ENCODE results near the gene F5.

The F5 gene

GRCh38 chr1:169588112-169588511 is 1.8 kb upstream of the F5 start:
- DNase-seq = no peak

GRCh38 chr1:169586067-169586394 is 250 bp downstream of the F5 start:
- DNase-seq = no peak

GRCh38 chr1:169585181-169585580 is 1.1 kb downstream of the F5 start:
- no peak for DNase-seq

DNA sequence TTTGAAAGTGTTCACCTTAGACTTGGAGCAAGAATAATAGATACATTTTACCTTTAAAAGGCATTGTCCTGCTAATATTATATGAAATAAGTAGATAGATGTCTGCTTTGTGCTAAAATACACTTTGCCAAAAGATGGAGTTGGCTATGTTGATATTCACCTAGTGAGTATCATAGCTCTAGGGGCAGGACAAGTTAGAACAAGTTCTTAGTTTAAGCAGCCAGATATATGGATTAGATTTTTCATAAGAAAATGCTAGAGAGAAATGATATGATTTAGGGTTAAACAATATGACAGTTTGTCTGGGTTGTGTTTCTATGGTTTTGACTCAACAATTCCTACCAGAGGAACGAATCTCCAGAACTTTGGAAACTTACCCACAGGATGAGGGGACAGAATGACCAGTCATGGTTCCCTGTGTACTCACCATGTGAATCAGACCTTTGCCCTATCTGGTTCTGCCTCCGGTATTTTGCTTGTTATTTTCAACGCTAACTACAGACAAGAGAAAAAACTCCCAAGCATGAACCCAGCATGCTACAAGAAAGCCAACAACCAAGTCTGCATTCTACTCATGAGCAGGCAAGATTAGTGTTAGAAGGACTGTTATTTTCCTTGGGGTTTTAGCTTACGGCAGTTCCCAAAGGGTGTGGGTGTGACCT is 1.7 kb downstream of the F5 start:
- DNase-seq = no peak

DNA sequence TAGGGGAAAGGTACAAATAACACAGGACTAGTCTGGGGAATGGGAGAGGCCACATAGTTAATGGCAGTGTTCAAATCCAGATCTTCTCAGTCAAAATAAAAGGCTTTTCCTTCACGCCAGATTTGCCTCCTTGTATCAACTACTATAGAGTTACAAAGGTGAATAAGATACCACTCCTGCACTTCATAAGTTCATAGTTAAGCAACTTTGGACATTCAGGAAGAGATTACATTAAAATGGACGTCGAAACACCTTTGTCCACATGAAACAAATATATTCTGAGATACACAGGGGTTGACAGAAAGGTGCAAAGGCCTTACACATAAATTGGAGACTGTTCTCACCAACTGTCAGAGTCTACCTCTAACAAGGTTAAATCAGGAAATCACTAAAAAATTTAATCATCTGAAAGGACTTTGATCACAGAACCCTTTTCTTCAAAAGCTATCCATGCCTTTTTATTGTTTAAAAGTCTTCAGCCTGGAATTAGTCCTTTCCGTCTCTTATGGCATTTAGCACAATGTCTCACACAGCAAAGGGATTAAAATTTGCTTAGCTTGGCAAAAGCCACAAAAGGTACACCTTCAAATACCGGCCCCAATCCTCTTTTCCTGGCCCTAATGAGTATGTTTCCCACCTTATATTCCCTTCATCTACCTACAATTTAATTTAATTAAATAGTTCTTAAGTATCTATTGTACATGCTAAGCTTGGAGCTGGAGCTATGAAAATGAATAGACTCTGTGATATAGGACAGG is 8.1 kb downstream of the F5 start:
- DNase-seq = no peak

GRCh38 chr1:169576935-169577331 is 9.3 kb downstream of the F5 start:
- no peak for DNase-seq

- no peak for DNase-seq
Measured at GRCh38 chr1:169576241-169576934, 9.9 kb downstream of the F5 start.

- DNase-seq = no peak
Measured at GRCh38 chr1:169574336-169574735, 11.9 kb downstream of the F5 start.

GRCh38 chr1:169572187-169572586 is 14.1 kb downstream of the F5 start:
- no peak for DNase-seq

- no peak for DNase-seq
Measured at GRCh38 chr1:169571450-169571849, 14.8 kb downstream of the F5 start.

- no peak for DNase-seq
Measured at GRCh38 chr1:169570172-169570574, 16.1 kb downstream of the F5 start.

GRCh38 chr1:169568497-169568896 is 17.8 kb downstream of the F5 start:
- DNase-seq = no peak

DNA sequence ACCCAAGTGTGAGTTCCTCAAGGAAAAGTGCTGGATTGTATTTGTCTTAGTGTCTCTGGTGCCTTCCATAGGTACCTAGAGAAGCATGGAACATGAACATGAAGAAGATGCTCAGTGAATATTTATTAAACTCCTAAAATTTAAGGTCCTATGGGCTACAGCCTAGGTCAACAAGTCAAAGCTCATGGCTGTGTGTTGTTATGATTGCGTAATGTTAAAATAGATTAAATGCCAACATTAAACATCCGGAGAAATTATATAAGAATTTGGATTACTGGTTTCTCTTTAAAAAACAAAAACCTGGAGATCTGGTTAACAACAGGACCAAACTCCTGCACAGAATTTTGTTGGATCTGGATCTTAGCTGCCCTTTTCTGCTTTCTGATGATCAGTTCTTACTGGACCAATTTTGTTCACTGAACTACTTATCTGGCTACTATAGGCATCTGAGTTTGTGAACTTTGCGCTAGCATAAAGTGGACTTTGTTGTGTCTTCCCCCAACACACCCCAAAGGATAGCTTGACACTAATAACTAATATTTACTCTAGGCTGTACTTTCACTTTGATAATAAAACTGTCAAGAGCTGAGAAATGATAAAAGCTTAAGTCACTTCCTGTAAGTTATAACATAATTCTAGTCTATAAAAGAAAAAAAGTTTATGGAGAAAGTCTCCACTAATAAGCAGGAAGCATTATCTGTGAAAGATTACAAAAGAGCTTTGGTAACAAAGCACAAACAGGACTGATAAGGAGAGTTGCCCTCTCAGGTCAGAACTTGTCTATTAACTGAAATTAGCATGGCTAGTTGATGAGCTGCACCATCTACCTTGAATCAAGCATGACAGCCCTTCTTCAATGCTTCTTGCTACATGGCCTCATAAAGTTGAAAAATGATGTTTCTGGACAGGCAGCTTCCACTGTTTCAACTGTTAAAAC is 20.7 kb downstream of the F5 start:
- no peak for DNase-seq

DNA sequence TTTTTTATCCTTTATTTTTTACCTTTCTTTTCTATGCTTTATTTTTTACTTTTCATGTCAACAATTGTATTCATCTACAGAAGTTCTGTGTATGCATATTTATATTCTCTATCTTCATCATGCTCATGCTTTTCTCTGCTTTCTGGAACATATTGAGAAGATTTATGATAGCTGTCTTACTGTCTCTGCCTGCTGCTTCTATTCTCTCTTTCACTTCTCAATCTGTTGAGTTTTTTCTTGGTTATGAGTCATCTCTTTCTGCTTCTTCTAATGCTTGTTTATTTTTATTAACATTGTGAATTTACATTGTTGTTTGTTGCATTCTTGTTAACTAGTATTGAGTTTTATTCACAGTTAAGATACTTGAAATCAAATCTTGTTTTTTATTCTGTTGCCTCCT is 22.6 kb downstream of the F5 start:
- DNase-seq = no peak

DNA sequence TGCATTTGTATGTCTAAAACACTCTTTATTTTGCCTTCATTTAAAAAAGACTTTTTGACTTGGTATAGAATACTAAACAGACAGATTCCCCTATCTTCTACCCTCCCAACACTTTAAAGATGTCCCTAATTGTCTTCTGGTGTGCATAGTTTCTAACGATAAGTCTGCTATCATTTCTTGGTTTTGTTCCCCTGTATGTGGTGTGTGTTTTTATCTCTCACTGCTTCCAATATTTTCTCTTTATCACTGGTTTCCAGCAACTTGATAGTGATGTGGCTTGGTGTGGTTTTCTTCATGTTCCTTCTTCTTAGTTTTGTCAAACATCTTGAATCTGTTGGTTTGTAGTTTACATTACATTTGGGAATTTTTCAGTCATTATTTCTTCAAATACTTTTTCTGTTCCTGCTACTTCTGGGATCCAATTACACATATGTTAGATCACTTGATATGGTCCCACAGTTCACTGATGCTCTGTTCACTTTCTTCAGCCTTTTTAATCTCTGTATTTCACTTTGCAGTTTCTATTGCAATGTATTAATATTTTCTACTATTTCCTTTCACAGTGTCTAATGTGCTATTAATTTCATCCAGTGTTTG is 23.2 kb downstream of the F5 start:
- no peak for DNase-seq

- no peak for DNase-seq
Measured at GRCh38 chr1:169561692-169562091, 24.6 kb downstream of the F5 start.

DNA sequence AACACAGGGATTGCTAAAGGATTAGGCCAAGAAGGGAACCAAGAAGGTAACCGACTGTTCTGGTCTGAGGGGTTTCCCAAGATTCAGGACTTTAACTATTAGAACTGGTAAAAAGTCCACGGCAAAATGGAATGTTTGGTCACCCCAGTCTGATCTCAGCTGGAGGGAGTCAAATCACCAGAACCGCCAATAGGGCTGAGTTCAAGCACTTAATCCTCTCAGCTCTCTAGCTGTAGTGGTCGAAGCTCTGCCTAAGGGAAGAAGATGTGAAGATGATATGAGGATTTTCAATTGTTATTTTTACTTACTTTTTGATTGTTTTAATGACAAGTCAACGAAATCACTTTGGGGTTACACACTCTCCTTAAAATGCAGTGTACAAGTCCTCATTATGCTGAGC is 29.1 kb downstream of the F5 start:
- DNase-seq = no peak

DNA sequence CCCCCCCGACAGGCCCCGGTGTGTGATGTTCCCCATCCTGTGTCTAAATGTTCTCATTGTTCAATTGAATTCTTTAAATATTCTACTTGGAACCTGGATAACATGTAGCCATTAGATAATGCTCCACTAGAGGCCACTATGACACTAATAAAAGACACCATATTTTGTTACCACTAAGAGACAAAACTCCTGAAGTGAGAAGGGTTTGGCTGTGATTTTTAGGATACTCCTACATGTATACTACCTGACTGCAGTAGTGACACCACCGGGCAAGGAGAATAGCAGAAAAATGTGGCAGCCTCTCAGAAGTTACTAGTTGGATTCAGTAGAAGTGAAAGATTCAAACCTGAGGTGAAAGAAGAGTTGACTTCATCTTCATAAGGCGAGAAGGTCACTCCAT is 36.0 kb downstream of the F5 start:
- DNase-seq = peak; percentile 3

- DNase-seq = no peak
Measured at GRCh38 chr1:169548282-169548681, 38.0 kb downstream of the F5 start.

DNA sequence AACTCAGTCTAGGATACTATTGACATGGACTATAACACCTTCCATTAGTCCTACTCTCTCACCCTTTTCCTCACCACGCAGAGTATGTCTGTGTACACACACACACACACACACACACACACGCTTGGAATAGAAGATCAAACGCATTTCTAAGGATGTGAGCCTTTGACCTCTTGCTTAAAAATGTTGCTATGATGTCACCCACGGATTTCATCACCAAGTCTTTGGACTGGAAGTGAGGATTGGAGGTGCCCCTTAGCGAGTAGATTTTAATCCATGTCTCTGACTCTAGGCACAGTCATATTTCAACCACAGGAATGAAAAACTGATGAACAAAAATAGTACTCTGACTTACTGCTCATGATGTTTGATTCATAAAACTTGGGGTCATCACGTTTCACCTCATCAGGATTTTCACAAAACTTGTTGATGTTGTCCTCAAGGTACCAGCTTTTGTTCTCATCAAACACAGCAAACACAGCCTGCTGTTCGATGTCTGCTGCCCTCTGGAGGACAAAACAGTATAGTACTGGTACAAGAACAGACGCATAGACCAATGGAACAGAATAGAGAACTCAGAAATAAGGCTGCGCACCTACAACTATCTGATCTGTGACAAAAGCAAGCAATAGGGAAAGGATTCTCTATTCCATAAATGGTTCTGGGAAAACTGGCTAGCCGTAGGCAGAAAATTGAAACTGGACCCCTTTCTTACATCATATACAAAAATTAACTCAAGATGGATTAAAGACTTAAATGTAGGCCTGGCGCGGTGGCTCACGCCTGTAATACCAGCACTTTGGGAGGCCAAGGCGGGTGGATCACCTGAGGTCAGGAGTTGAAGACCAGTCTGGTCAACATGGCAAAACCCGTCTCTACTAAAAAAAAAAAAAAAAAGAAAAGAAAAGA is 39.9 kb downstream of the F5 start:
- DNase-seq = peak; percentile 52

DNA sequence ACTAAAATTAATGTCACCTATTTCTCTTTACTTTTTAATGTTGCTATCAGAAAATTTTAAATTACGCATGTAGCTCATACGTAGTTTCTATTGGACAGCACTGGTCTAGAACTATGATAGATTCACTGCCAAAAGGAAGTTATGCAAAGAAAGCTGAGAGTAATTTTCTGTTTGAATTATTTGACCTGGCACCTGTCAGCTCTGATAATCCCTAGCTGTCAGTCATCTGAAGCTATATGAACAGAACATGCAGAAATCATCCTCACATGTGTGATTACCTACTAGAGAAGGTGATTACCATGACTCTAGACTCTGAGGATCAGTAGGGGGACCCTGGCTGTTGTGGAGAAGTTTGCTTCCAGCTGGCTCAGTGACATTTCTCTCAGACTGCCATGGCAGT is 40.8 kb downstream of the F5 start:
- DNase-seq = no peak

Data from DMS79 treated with DMSO at 0.1 percent for 48 hours (cell line).